ENCODE data around the gene CYSLTR2. TPM values are rescaled to one million over a fixed set of nuclear protein-coding genes. Genes with fewer than 3 reads are reported as not detected.

Gene CYSLTR2
- total and polyA plus RNA-seq, 9 of the 15 experiments (the other 6 are each of a cell fraction or from before 2014, with no cell fraction given): not detected

- BruUV-seq (replicated peaks): no TSS peak
- FAIRE-seq: no peak
Observed at GRCh38 chr13:48735571-48735970, 81.8 kb downstream of the CYSLTR2 start.

DNA sequence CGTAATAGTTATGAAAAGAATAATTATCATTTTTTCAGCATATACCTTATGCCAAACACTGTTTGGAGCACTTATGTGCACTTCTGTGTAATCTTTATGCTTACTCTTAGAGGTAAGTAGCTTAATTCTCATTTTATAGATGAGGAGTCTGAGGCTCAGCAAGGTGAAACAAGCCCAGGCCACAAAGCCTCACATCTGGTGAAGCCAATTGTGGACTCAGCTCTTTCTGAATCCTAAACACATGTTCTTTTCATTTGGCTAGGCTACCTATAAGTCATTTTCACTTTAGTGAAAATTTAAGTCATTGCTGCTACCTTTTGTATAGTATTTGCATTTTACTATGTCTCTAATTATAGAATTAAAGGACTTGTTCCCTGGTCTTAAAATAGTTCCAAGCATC lies 84.0 kb downstream of the CYSLTR2 start:
- BruUV-seq (replicated peaks): no TSS peak
- Histone ChIP-seq H3K79me2 (ENCODE audit: control insufficient read depth, insufficient read depth, low read length) (no peaks in the 10 kb centered on the region), H3K27me3 (ENCODE audit: control insufficient read depth in 2 of 2, insufficient read depth in 2 of 2, low read length in 2 of 2) (peaks cover 0 to 4% of the 10 kb centered on the region in 2 experiments; a peak in 3 of 5 replicates), H3K4me2 (ENCODE audit: insufficient read depth, low read length) (no peak overlapping the region), H3K9me3 (replicated peaks; ENCODE audit: control insufficient read depth, insufficient read depth, low read depth, low read length) (no peaks in the 10 kb centered on the region), H3K4me3 (no peak overlapping the region), H4K20me1 (replicated peaks; ENCODE audit: control insufficient read depth, insufficient read depth, low read length) (no peaks in the 10 kb centered on the region; the same call in 1 of the 2 replicates), H3K4me1 (replicated peaks in 1 of 2; ENCODE audit: control insufficient read depth in 2 of 2, insufficient read depth in 2 of 2, low read length in 2 of 2) (no peaks in the 10 kb centered on the region), H2AFZ (ENCODE audit: low read depth, low read length) (no peak overlapping the region), H3K9ac (ENCODE audit: insufficient read depth in 1 of 2, low read depth in 2 of 2, low read length in 2 of 2) (no peak overlapping the region), H3K36me3 (ENCODE audit: control insufficient read depth, insufficient read depth, low read length) (no peaks in the 10 kb centered on the region), H3K27ac (ENCODE audit: extremely low read depth, low read depth, low read length) (no peak overlapping the region), H3K9me1 (ENCODE audit: control insufficient read depth, insufficient read depth, low read length) (no peaks in the 10 kb centered on the region)
- DNase-seq (ENCODE audit: extremely low read depth in 1 of 4, low spot score in 3 of 4) (no peak), FAIRE-seq (no peak), ATAC-seq (no peak)
- TF ChIP-seq FOXM1 (IDR thresholded peaks at IDR 0.05; ENCODE audit: low read depth): no peak
- TF ChIP-seq FOXM1 (CRISPR knock-in tag; IDR thresholded peaks at IDR 0.05; ENCODE audit: low read depth): no peak
- in situ Hi-C loops (cut with MboI): no loop called here
- 0% methylated on average over 1 of the region's 1 CpG for WGBS (ENCODE audit: insufficient coverage, low coverage, missing lambda C conversion rate)
- intact Hi-C loops (cut with micrococcal nuclease): no loop called here
- POLR2A ChIA-PET: interaction anchor here (1.2 kb wide), 1 partner anchor 112 kb away, joined by 3 read pairs; no protein-coding TSS in a partner anchor
- CTCF ChIA-PET (ENCODE audit: low intra/inter-chr PET ratio): no interaction called here

More at GRCh38 chr13:48735571-48735970, 81.8 kb downstream of the CYSLTR2 start:
- DNase-seq (ENCODE audit: extremely low read depth in 1 of 4, low spot score in 3 of 4) (no peak), ATAC-seq (no peak)
- no peak overlapping the region for H3K4me2 ChIP-seq (ENCODE audit: insufficient read depth, low read length)
- no peaks in the 10 kb centered on the region for H3K9me1 ChIP-seq (ENCODE audit: control insufficient read depth, insufficient read depth, low read length)
- H2AFZ ChIP-seq (ENCODE audit: low read depth, low read length): no peak overlapping the region
- POLR2A ChIA-PET: no interaction called here
- peaks cover 2 to 3% of the 10 kb centered on the region in 2 experiments; a peak in 4 of 5 replicates for H3K4me1 ChIP-seq (replicated peaks in 1 of 2; ENCODE audit: control insufficient read depth in 2 of 2, insufficient read depth in 2 of 2, low read length in 2 of 2)
- 0% methylated on average over 3 of the region's 3 CpGs for WGBS (ENCODE audit: insufficient coverage, low coverage, missing lambda C conversion rate)
- H3K36me3 ChIP-seq (ENCODE audit: control insufficient read depth, insufficient read depth, low read length): no peaks in the 10 kb centered on the region
- no peak for TF ChIP-seq SIN3A (IDR thresholded peaks at IDR 0.05; ENCODE audit: borderline replicate concordance in 2 of 2, control insufficient read depth in 1 of 2, low read depth in 2 of 2, low read length in 2 of 2)
- TF ChIP-seq, protein P1, sequence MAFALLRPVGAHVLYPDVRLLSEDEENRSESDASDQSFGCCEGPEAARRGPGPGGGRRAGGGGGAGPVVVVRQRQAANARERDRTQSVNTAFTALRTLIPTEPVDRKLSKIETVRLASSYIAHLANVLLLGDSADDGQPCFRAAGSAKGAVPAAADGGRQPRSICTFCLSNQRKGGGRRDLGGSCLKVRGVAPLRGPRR (CRISPR knock-in tag; IDR thresholded peaks at IDR 0.05): no peak
- TF ChIP-seq SAFB (IDR thresholded peaks at IDR 0.05; ENCODE audit: borderline replicate concordance, low read depth, low read length): no peak
- TF ChIP-seq FIP1L1 (IDR thresholded peaks at IDR 0.05; ENCODE audit: low read depth, low read length, poor library complexity, severe bottlenecking): no peak
- no peak for TF ChIP-seq GABPA (tag; conservative IDR thresholded peaks at IDR 0.05; ENCODE audit: low read depth)
- TF ChIP-seq ZNF140 (CRISPR knock-in tag; IDR thresholded peaks at IDR 0.05): no peak
- TF ChIP-seq EZH2 (IDR thresholded peaks at IDR 0.05; ENCODE audit: borderline replicate concordance, low read depth, low read length): no peak
- no peak for TF ChIP-seq KLF16 (IDR thresholded peaks at IDR 0.05)
- TF ChIP-seq ZNF146 (CRISPR knock-in tag; IDR thresholded peaks at IDR 0.05; ENCODE audit: unreplicated experiment): no peak
- no peak for TF ChIP-seq ZKSCAN1 (IDR thresholded peaks at IDR 0.05; ENCODE audit: low read depth, low read length)
- TF ChIP-seq KLF6 (CRISPR knock-in tag; IDR thresholded peaks at IDR 0.05; ENCODE audit: borderline replicate concordance): no peak
- TF ChIP-seq RFX1 (IDR thresholded peaks at IDR 0.05): no peak
- no peak for TF ChIP-seq MBD2 (IDR thresholded peaks at IDR 0.05; ENCODE audit: borderline replicate concordance, low read depth)
- no peaks in the 10 kb centered on the region for H3K9me3 ChIP-seq (replicated peaks; ENCODE audit: control insufficient read depth, insufficient read depth, low read depth, low read length)
- intact Hi-C loops (cut with micrococcal nuclease) (no loop called here), in situ Hi-C loops (cut with MboI) (no loop called here)
- no peak overlapping the region for H3K9ac ChIP-seq (ENCODE audit: insufficient read depth in 1 of 2, low read depth in 2 of 2, low read length in 2 of 2)
- H4K20me1 ChIP-seq (replicated peaks; ENCODE audit: control insufficient read depth, insufficient read depth, low read length): no peaks in the 10 kb centered on the region; the same call in 1 of the 2 replicates
- H3K4me3 ChIP-seq: no peak overlapping the region
- CTCF ChIA-PET (ENCODE audit: low intra/inter-chr PET ratio): no interaction called here
- peaks cover 0 to 4% of the 10 kb centered on the region in 2 experiments; a peak in 3 of 5 replicates for H3K27me3 ChIP-seq (ENCODE audit: control insufficient read depth in 2 of 2, insufficient read depth in 2 of 2, low read length in 2 of 2)
- H3K27ac ChIP-seq (ENCODE audit: extremely low read depth, low read depth, low read length): no peak overlapping the region
- no peaks in the 10 kb centered on the region for H3K79me2 ChIP-seq (ENCODE audit: control insufficient read depth, insufficient read depth, low read length)

Data from K562 (cell line).